T-helper 2 cell treated with Interferon-gamma antibody and Interleukin-4, amounts not matched to agents 5 μg/mL and 100 μg/mL, for 36 hours (primary cell): ENCODE results near the gene METTL17.
A peak's percentile ranks its signal among the peaks of the same experiment; 100 is the strongest.
"Not testable (repeated sequence)": the region's sequence is repeated elsewhere in the genome, so short reads cannot be mapped to it uniquely, and the experiment has no call there.

ENCODE experiments used
- DNase-seq: peaks from one replicate; pipeline ENCODE4 v3.0.0; 2021; ENCODE audit warnings: low spot score
- H3K27ac Mint-ChIP-seq: one replicate; pipeline ENCODE4 v1.8.0; 2021; ENCODE audit warnings: mild to moderate bottlenecking, mixed read lengths
- H3K27me3 Mint-ChIP-seq: one replicate; pipeline ENCODE4 v1.8.0; 2021; ENCODE audit warnings: low read depth, mixed read lengths
- H3K36me3 Mint-ChIP-seq: one replicate; pipeline ENCODE4 v1.8.0; 2021; ENCODE audit warnings: low read depth, mixed read lengths
- H3K4me1 Mint-ChIP-seq: one replicate; pipeline ENCODE4 v1.8.0; 2021; ENCODE audit warnings: low read depth, mixed read lengths
- H3K4me3 Mint-ChIP-seq: one replicate; pipeline ENCODE4 v1.8.0; 2022; ENCODE audit warnings: mild to moderate bottlenecking, moderate library complexity, mixed read lengths
- H3K9me3 Mint-ChIP-seq: one replicate; pipeline ENCODE4 v1.8.0; 2021; ENCODE audit warnings: mixed read lengths

METTL17 gene

GRCh38 chr14:20978687-20979086 lies 11.1 kb upstream of the METTL17 start:
- no peak for DNase-seq
- H3K27ac Mint-ChIP-seq, result no peak overlapping the region
- no peaks in the 10 kb centered on the region for H3K9me3 Mint-ChIP-seq
- H3K4me1 Mint-ChIP-seq, result no peaks in the 10 kb centered on the region
- peaks cover 26% of the 10 kb centered on the region for H3K27me3 Mint-ChIP-seq
- no peaks in the 10 kb centered on the region for H3K36me3 Mint-ChIP-seq
- H3K4me3 Mint-ChIP-seq, result no peak overlapping the region

DNA sequence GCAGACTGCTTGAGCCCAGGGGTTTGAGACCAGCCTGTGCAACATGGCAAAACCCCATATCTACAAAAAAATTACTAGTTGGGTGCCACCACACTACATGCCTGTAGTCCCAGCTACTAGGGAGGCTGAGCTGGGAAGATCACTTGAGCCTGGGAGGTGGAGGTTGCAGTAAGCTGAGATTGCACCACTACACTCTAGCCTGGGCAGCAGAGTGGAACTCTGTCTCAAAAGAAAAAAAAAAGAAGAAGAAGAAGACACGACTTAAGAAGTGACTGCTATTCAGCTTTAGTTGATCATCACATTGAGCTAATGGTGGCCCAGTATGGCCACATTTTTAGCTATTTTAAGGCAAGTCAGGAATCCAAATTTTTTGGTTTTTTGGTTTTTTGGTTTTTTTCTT lies 8.9 kb upstream of the METTL17 start:
- no peak overlapping the region for H3K4me3 Mint-ChIP-seq
- no peaks in the 10 kb centered on the region for H3K36me3 Mint-ChIP-seq
- DNase-seq, result no peak
- no peaks in the 10 kb centered on the region for H3K9me3 Mint-ChIP-seq
- H3K27me3 Mint-ChIP-seq, result peaks cover 20% of the 10 kb centered on the region
- peaks cover 4% of the 10 kb centered on the region for H3K4me1 Mint-ChIP-seq
- H3K27ac Mint-ChIP-seq, result no peak overlapping the region

DNA sequence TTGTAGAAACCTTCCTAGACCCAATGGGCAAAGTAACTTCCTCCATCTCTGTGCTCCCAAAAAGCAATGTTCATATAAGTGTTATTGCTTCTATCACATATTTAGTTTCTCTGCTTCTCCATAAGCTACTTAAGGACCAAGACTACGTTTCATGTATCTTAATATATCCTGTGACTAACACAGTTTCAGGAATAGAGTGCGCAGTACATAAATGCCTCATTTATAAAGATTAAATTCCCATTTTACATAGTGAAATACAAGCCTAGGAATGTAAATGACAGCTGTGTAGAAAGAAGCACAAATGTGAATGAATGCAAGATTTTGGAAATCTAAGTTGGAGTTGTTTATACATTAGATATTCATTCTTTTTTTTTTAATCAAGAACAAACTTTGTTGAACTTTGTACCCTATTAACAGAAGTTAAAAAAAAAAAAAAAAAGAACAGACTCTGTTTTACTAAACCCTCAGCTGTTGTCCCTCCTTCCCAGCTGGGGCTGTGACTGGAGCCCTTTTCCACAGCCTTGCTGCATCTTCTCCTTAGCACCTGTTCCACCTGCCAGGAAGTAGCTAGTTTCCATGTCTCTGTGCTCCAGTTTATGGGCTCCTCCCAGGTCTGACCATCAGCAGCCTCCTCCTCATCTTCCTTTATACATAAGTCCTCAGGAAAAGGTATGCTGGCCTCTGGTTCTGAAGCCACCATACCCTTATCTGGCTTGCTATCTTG lies 7.0 kb upstream of the METTL17 start:
- Mint-ChIP-seq H3K27me3 (peaks cover 20% of the 10 kb centered on the region), H3K4me1 (peaks cover 4% of the 10 kb centered on the region), H3K27ac (no peak overlapping the region), H3K9me3 (no peaks in the 10 kb centered on the region), H3K36me3 (no peaks in the 10 kb centered on the region), H3K4me3 (no peak overlapping the region)
- DNase-seq, result no peak

GRCh38 chr14:20985650-20986049 lies 4.1 kb upstream of the METTL17 start:
- not testable (repeated sequence) for H3K9me3 Mint-ChIP-seq, H3K27ac Mint-ChIP-seq, H3K36me3 Mint-ChIP-seq, DNase-seq, H3K4me1 Mint-ChIP-seq, H3K4me3 Mint-ChIP-seq, H3K27me3 Mint-ChIP-seq

DNA sequence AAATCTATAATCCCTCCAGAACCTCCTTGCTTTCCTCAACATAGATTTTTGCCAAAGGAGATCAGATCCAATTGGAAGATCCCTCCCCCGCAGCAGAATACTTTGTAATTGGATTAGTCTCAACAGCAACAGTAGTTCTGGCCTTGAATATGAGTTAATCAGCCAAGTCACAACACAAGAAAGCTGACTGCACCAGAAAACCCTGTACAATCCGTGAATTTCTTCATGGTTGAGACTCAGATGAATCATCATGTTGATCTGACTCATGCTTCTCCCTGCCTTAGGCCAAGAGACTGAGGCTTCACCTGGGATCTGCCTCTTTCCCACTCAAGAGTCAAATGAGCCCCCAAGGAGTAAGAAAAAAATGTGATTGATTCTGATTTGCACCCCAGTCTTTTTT lies 3.0 kb upstream of the METTL17 start:
- Mint-ChIP-seq H3K27ac (no peak overlapping the region), H3K4me3 (no peak overlapping the region), H3K36me3 (peaks cover 5% of the 10 kb centered on the region), H3K9me3 (no peaks in the 10 kb centered on the region), H3K27me3 (peaks cover 3% of the 10 kb centered on the region), H3K4me1 (peaks cover 8% of the 10 kb centered on the region)
- no peak for DNase-seq

DNA sequence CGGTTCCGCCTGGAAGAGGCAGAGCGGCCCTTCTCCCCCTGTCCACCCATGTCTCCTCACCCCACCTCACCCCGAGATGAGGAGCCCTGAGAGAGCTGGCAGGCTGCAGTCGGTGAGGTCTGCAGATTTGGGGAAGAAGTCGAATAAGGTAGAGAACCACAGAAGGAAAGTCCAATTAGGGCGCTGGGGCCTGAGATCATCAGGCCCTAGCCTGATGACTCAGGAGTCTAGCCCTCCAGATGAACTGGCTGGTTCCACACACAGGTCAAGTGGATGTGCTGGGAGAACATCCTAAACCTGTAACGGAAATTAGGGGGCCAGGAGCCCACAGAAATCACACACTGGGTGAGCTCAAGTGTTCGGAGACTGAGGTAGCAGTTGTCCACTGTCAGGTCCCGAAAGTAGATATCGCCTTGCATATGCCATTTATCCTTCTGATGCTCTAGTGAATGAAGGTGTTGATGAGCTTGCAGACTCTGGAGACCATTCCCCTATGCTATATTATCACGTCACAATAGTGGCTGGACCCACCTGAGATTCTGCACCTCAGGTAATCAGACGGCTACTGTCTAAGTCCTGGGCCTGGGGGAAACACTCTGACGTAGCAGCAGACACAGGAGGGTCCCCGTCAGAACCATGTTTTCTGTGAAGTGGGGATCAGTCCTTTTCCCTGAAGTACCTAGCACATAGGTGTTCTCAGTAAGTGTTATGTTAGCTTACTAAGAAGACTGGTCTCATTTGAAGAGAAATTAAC lies 886 bp upstream of the METTL17 start:
- peaks cover 18% of the 10 kb centered on the region for H3K36me3 Mint-ChIP-seq
- DNase-seq, result no peak
- H3K4me3 Mint-ChIP-seq, result peak overlapping the region; percentile 30
- peaks cover 11% of the 10 kb centered on the region for H3K4me1 Mint-ChIP-seq
- H3K9me3 Mint-ChIP-seq, result no peaks in the 10 kb centered on the region
- H3K27ac Mint-ChIP-seq, result no peak overlapping the region
- no peaks in the 10 kb centered on the region for H3K27me3 Mint-ChIP-seq

DNA sequence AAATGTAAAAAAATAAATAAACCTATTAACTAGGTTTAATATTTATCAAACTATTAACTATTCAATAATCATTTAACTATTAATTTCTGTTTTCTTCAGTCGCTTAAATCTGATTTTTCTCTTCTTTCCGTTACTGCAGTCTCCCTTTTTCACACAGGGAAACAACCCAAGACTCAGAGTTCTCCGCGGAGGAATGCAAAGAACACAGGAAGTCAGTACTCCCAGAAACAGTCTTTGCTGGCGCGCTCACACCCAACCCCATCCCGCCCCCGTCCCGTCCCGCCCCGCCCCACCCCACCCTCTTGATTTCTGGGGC lies 351 bp upstream of the METTL17 start:
- DNase-seq, result no peak
- no peaks in the 10 kb centered on the region for H3K27me3 Mint-ChIP-seq
- H3K4me1 Mint-ChIP-seq, result peaks cover 11% of the 10 kb centered on the region
- no peaks in the 10 kb centered on the region for H3K9me3 Mint-ChIP-seq
- peak overlapping the region; percentile 93 for H3K4me3 Mint-ChIP-seq
- peaks cover 22% of the 10 kb centered on the region for H3K36me3 Mint-ChIP-seq
- H3K27ac Mint-ChIP-seq, result peak overlapping the region; percentile 85

- no peaks in the 10 kb centered on the region for H3K9me3 Mint-ChIP-seq
- no peak overlapping the region for H3K27ac Mint-ChIP-seq
- DNase-seq, result no peak
- no peaks in the 10 kb centered on the region for H3K27me3 Mint-ChIP-seq
- no peak overlapping the region for H3K4me3 Mint-ChIP-seq
- peaks cover 5% of the 10 kb centered on the region for H3K4me1 Mint-ChIP-seq
- H3K36me3 Mint-ChIP-seq, result peaks cover 40% of the 10 kb centered on the region
Measured at GRCh38 chr14:20996521-20996920, 6.7 kb downstream of the METTL17 start.

DNA sequence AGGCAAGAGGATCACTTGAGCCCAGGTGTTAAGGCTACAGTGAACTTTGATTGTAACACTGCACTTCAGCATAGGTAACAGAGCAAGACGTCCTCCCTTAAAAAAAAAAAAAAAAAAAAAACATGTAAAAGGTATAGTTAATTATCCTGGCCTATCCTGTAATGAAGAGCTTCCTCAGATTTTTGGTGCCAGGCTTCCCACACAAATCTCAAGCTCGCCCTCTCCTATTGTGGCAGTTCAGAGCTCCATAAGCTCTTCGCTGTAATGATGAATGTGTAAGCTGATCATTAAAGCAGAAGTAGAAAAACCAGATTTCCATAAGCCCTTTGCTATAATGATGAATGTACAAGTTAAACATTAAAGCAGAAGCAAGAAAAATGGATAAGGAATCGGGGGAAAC lies 7.3 kb downstream of the METTL17 start:
- Mint-ChIP-seq H3K27me3 (no peaks in the 10 kb centered on the region), H3K27ac (peak overlapping the region; percentile 9), H3K4me3 (no peak overlapping the region), H3K9me3 (no peaks in the 10 kb centered on the region), H3K36me3 (peaks cover 36% of the 10 kb centered on the region), H3K4me1 (peaks cover 2% of the 10 kb centered on the region)
- DNase-seq, result no peak

DNA sequence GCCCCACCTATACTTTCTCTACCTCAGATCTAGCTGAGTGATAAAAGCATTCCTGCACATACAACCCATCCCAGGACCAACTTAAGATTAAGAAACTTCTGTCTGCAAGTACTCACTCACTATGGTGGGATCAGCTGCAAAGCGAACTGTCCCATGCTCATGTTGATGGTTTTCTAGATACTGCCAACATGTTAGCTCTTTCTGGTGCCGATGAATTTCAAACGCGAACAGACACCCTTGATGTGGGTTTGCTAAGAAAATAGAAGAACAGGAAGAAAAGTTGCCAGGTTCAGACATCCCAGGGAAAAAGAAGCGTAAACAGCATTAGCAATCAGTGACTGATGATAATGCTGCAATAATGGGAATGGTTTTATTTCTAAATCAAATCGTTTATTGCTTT lies 7.8 kb downstream of the METTL17 start:
- DNase-seq, result no peak
- Mint-ChIP-seq H3K27ac (no peak overlapping the region), H3K9me3 (no peaks in the 10 kb centered on the region), H3K27me3 (no peaks in the 10 kb centered on the region), H3K4me1 (peaks cover 2% of the 10 kb centered on the region), H3K36me3 (peaks cover 32% of the 10 kb centered on the region), H3K4me3 (no peak overlapping the region)

DNA sequence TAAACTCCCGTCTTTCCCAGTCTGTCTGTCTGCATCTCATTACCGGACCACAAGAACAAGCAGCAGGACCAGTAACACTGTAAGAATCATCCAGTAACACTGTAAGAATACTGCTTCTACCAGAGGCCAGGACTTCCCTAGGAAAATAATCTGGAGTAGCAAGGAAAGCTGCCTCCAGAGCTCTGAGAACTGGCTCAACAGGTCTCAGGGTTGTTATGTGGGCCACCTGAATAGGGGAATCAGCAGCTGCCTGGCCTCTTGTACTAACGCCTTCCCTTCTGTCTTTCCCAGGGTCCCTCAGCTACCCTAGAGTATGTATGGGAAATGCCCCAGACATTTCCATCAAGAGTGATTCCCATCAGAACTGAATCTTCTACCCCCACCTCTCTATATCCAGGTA lies 8.4 kb downstream of the METTL17 start:
- H3K4me3 Mint-ChIP-seq, result no peak overlapping the region
- H3K4me1 Mint-ChIP-seq, result peaks cover 2% of the 10 kb centered on the region
- H3K27ac Mint-ChIP-seq, result no peak overlapping the region
- DNase-seq, result no peak
- no peaks in the 10 kb centered on the region for H3K27me3 Mint-ChIP-seq
- no peaks in the 10 kb centered on the region for H3K9me3 Mint-ChIP-seq
- peaks cover 29% of the 10 kb centered on the region for H3K36me3 Mint-ChIP-seq

- Mint-ChIP-seq H3K4me3 (no peak within 1 kb of the TSS), H3K36me3 (peaks cover 27% of the 10 kb centered on the region), H3K4me1 (peaks cover 2% of the 10 kb centered on the region), H3K9me3 (no peaks in the 10 kb centered on the region), H3K27ac (no peak within 1 kb of the TSS), H3K27me3 (no peaks in the 10 kb centered on the region)
- no peak for DNase-seq
Measured at GRCh38 chr14:20998674-20999366, 9.0 kb downstream of the METTL17 start, which contains the start of gene SLC39A2. SLC39A2 (plus strand) TSS chr14:20999293; CDS start chr14:20999447, 154 bp downstream.

DNA sequence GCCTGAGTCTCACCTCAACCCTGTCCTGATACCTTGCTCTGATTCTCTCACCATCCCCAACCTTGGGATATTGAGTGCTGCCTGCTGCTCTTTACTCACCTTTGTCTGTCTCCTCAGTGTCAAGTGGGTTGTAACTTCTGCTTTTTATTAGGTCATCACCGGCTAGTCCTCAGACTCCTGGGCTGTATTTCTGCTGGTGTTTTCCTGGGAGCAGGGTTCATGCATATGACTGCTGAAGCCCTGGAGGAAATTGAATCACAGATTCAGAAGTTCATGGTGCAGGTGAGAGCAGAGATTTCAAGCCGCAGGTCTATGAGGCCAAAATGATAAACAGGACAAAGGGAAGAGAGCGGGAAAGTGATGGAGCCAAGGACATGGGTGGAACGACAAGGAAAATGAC lies 9.8 kb downstream of the METTL17 start:
- Mint-ChIP-seq H3K9me3 (no peaks in the 10 kb centered on the region), H3K27me3 (no peaks in the 10 kb centered on the region), H3K4me1 (peaks cover 2% of the 10 kb centered on the region), H3K36me3 (peaks cover 21% of the 10 kb centered on the region), H3K27ac (no peak overlapping the region), H3K4me3 (no peak overlapping the region)
- no peak for DNase-seq

GRCh38 chr14:21001218-21001617 lies 11.4 kb downstream of the METTL17 start:
- no peaks in the 10 kb centered on the region for H3K27me3 Mint-ChIP-seq
- peaks cover 8% of the 10 kb centered on the region for H3K36me3 Mint-ChIP-seq
- H3K4me3 Mint-ChIP-seq, result no peak overlapping the region
- no peaks in the 10 kb centered on the region for H3K9me3 Mint-ChIP-seq
- H3K27ac Mint-ChIP-seq, result no peak overlapping the region
- H3K4me1 Mint-ChIP-seq, result peaks cover 2% of the 10 kb centered on the region
- no peak for DNase-seq
